ENCODE measurements around the gene NLGN4Y.

The NLGN4Y gene

GRCh38 chrY:14798010-14798409 lies 273.7 kb downstream of the NLGN4Y start:
- FAIRE-seq = no peak
- TF ChIP-seq CTCF (IDR thresholded peaks at IDR 0.05; ENCODE audit: insufficient read depth, missing control alignments) = no peak
- no peak for DNase-seq (ENCODE audit: insufficient read length, low spot score)

- no peak for FAIRE-seq
- no peak for DNase-seq (ENCODE audit: insufficient read length, low spot score)
- no peak for TF ChIP-seq CTCF (IDR thresholded peaks at IDR 0.05; ENCODE audit: insufficient read depth, missing control alignments)
These were observed 276.8 kb downstream of the NLGN4Y start for GRCh38 chrY:14801096-14801495.

GRCh38 chrY:14802125-14802524 lies 277.8 kb downstream of the NLGN4Y start:
- DNase-seq (ENCODE audit: insufficient read length, low spot score) = no peak
- TF ChIP-seq CTCF (IDR thresholded peaks at IDR 0.05; ENCODE audit: insufficient read depth, missing control alignments) = no peak
- FAIRE-seq = no peak

- DNase-seq (ENCODE audit: insufficient read length, low spot score) (no peak), FAIRE-seq (no peak)
- TF ChIP-seq CTCF (IDR thresholded peaks at IDR 0.05; ENCODE audit: insufficient read depth, missing control alignments) = no peak
These were observed 279.7 kb downstream of the NLGN4Y start for GRCh38 chrY:14804041-14804440.

GRCh38 chrY:14818452-14818851 lies 294.1 kb downstream of the NLGN4Y start:
- no peak for FAIRE-seq
- no peak for DNase-seq (ENCODE audit: insufficient read length, low spot score)
- no peak for TF ChIP-seq CTCF (IDR thresholded peaks at IDR 0.05; ENCODE audit: insufficient read depth, missing control alignments)

GRCh38 chrY:14822201-14822600 lies 297.9 kb downstream of the NLGN4Y start:
- no peak for DNase-seq (ENCODE audit: insufficient read length, low spot score)
- no peak for FAIRE-seq
- TF ChIP-seq CTCF (IDR thresholded peaks at IDR 0.05; ENCODE audit: insufficient read depth, missing control alignments) = no peak

- no peak for DNase-seq (ENCODE audit: insufficient read length, low spot score)
- FAIRE-seq = no peak
These were observed 298.6 kb downstream of the NLGN4Y start for GRCh38 chrY:14822906-14823305.

More at GRCh38 chrY:14822906-14823305, 298.6 kb downstream of the NLGN4Y start:
- TF ChIP-seq CTCF (IDR thresholded peaks at IDR 0.05; ENCODE audit: insufficient read depth, missing control alignments) = no peak
